HEK293 (cell line): ENCODE measurements around the gene METAP1D.

Experiments
- GLI2 ChIP-seq: fragments of 450-650 bp; formaldehyde crosslinking; IDR thresholded peaks from 2 replicates; pipeline ENCODE4; 2017; ENCODE audit warnings: missing biosample characterization, missing genetic modification characterization, low read depth, borderline replicate concordance
- HOXA7 ChIP-seq: sonication (generic); formaldehyde crosslinking; IDR thresholded peaks from 2 replicates; pipeline ENCODE4 v1.8.1; 2022; ENCODE audit warnings: missing genetic modification reagents, borderline replicate concordance
- IKZF3 ChIP-seq: fragments of 450-650 bp; IDR thresholded peaks from 2 replicates; pipeline ENCODE4 v1.5.0; 2018; ENCODE audit warnings: missing biosample characterization, mild to moderate bottlenecking, missing genetic modification characterization, moderate library complexity
- SALL2 ChIP-seq: fragments of 450-650 bp; formaldehyde crosslinking; IDR thresholded peaks from 2 replicates; pipeline ENCODE4 v1.5.0; 2017; ENCODE audit warnings: missing biosample characterization, mild to moderate bottlenecking, missing genetic modification characterization, borderline replicate concordance
- YY1 ChIP-seq: fragments of 450-650 bp; formaldehyde crosslinking; IDR thresholded peaks from 2 replicates; pipeline ENCODE4 v1.5.1; 2018; ENCODE audit warnings: missing biosample characterization, missing genetic modification characterization
- ZBTB8A ChIP-seq: fragments of 450-650 bp; formaldehyde crosslinking; IDR thresholded peaks from 2 replicates; pipeline ENCODE4 v1.5.1; 2016; ENCODE audit warnings: missing biosample characterization, missing genetic modification characterization
- ZNF10 ChIP-seq: fragments of 450-650 bp; formaldehyde crosslinking; IDR thresholded peaks from 2 replicates; pipeline ENCODE4 v1.5.1; 2017; ENCODE audit warnings: missing biosample characterization, missing genetic modification characterization
- ZNF184 ChIP-seq: fragments of 450-650 bp; IDR thresholded peaks from 2 replicates; pipeline ENCODE4 v1.5.1; 2018; ENCODE audit warnings: missing biosample characterization, mild to moderate bottlenecking, missing genetic modification characterization
- ZNF223 ChIP-seq: fragments of 450-650 bp; formaldehyde crosslinking; IDR thresholded peaks from 2 replicates; pipeline ENCODE4 v1.5.1; 2016; ENCODE audit warnings: missing biosample characterization, missing genetic modification characterization
- ZNF394 ChIP-seq: fragments of 450-650 bp; formaldehyde crosslinking; IDR thresholded peaks from 2 replicates; pipeline ENCODE4 v1.5.1; 2016; ENCODE audit warnings: missing biosample characterization, missing genetic modification characterization, mild to moderate bottlenecking, moderate library complexity, borderline replicate concordance
- ZNF658 ChIP-seq: fragments of 450-650 bp; formaldehyde crosslinking; IDR thresholded peaks from 2 replicates; pipeline ENCODE4; 2016; ENCODE audit warnings: missing biosample characterization, missing genetic modification characterization
- ZNF670 ChIP-seq: fragments of 450-650 bp; formaldehyde crosslinking; IDR thresholded peaks from 2 replicates; pipeline ENCODE4 v1.5.1; 2016; ENCODE audit warnings: missing biosample characterization, missing genetic modification characterization, low read depth
- TF ChIP-seq, protein P1 (sequence below): fragments of 450-650 bp; formaldehyde crosslinking; IDR thresholded peaks from 2 replicates; pipeline ENCODE4 v1.5.1; 2016; ENCODE audit warnings: missing biosample characterization, missing genetic modification characterization, low read depth
- TF ChIP-seq, protein P2 (sequence below): fragments of 450-650 bp; formaldehyde crosslinking; IDR thresholded peaks from 2 replicates; pipeline ENCODE4 v1.5.1; 2016; ENCODE audit warnings: missing biosample characterization, missing genetic modification characterization
- TF ChIP-seq, protein P3 (sequence below): fragments of 450-650 bp; formaldehyde crosslinking; IDR thresholded peaks from 2 replicates; pipeline ENCODE4 v1.5.1; 2016; ENCODE audit warnings: missing biosample characterization, missing genetic modification characterization
- TF ChIP-seq, protein P4 (sequence below): fragments of 450-650 bp; formaldehyde crosslinking; IDR thresholded peaks from 2 replicates; pipeline ENCODE4 v1.5.0; 2017; ENCODE audit warnings: missing biosample characterization, missing genetic modification characterization, borderline replicate concordance
- TF ChIP-seq, protein P5 (sequence below): fragments of 450-650 bp; formaldehyde crosslinking; IDR thresholded peaks from 2 replicates; pipeline ENCODE4 v1.5.1; 2016; ENCODE audit warnings: missing biosample characterization, missing genetic modification characterization
- TF ChIP-seq, protein P6 (sequence below): fragments of 450-650 bp; formaldehyde crosslinking; IDR thresholded peaks from 2 replicates; pipeline ENCODE4 v1.5.1; 2016; ENCODE audit warnings: missing biosample characterization, missing genetic modification characterization
- TF ChIP-seq, protein P7 (sequence below): fragments of 450-650 bp; formaldehyde crosslinking; IDR thresholded peaks from 2 replicates; pipeline ENCODE4 v1.5.1; 2016; ENCODE audit warnings: missing biosample characterization, missing genetic modification characterization
- TF ChIP-seq, protein P8 (sequence below): fragments of 450-650 bp; formaldehyde crosslinking; conservative IDR thresholded peaks from 2 replicates; pipeline ENCODE4 v1.5.1; 2016; ENCODE audit warnings: low read depth, missing biosample characterization, missing genetic modification characterization

The METAP1D gene

DNA sequence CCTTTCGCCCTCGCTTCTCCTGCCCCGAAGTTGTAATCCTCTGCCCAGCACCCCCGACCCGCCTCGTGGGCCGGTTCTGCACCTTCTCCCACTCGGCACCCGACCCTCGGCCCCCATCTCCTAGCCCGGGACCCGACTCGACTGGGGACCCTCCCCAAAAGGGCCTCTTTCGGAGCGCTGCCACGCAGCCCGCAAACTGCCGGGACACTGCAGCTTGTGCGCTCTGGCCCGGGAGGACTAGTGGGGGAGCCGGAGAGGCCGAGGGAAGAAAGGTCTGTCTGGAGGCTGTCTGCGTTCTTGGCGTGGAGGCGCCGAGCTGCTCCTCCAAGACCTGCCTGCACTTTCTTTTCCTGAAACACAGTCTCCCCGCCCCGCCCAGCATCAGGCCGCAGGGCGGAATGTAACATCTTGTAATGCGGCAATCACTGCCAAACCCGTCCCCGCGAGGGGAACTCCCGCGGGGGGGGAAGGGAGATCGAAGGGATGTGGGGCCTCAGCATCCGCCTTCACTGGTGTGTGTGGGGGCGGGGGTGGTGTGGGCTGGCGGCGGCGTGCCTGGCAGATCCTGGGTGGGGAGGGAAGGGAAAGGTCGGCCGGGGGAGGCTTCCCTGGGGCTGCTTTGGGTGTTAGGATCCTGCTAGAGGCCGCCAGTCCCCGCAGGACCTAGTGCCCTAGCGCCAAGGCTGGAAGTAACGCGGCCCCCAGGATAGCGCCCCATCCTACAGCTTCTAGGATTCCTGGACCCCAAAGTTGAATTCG is 95.6 kb downstream of the METAP1D start (continued):
- TF ChIP-seq, protein P1, sequence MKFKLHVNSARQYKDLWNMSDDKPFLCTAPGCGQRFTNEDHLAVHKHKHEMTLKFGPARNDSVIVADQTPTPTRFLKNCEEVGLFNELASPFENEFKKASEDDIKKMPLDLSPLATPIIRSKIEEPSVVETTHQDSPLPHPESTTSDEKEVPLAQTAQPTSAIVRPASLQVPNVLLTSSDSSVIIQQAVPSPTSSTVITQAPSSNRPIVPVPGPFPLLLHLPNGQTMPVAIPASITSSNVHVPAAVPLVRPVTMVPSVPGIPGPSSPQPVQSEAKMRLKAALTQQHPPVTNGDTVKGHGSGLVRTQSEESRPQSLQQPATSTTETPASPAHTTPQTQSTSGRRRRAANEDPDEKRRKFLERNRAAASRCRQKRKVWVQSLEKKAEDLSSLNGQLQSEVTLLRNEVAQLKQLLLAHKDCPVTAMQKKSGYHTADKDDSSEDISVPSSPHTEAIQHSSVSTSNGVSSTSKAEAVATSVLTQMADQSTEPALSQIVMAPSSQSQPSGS (tag by site-specific recombination): no peak
- TF ChIP-seq, protein P2, sequence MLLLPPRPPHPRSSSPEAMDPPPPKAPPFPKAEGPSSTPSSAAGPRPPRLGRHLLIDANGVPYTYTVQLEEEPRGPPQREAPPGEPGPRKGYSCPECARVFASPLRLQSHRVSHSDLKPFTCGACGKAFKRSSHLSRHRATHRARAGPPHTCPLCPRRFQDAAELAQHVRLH (tag by site-specific recombination): no peak
- no peak for TF ChIP-seq HOXA7 (CRISPR knock-in tag)
- peak; percentile 66; the same call in 1 of the 2 replicates for TF ChIP-seq ZNF394
- TF ChIP-seq, protein P3, sequence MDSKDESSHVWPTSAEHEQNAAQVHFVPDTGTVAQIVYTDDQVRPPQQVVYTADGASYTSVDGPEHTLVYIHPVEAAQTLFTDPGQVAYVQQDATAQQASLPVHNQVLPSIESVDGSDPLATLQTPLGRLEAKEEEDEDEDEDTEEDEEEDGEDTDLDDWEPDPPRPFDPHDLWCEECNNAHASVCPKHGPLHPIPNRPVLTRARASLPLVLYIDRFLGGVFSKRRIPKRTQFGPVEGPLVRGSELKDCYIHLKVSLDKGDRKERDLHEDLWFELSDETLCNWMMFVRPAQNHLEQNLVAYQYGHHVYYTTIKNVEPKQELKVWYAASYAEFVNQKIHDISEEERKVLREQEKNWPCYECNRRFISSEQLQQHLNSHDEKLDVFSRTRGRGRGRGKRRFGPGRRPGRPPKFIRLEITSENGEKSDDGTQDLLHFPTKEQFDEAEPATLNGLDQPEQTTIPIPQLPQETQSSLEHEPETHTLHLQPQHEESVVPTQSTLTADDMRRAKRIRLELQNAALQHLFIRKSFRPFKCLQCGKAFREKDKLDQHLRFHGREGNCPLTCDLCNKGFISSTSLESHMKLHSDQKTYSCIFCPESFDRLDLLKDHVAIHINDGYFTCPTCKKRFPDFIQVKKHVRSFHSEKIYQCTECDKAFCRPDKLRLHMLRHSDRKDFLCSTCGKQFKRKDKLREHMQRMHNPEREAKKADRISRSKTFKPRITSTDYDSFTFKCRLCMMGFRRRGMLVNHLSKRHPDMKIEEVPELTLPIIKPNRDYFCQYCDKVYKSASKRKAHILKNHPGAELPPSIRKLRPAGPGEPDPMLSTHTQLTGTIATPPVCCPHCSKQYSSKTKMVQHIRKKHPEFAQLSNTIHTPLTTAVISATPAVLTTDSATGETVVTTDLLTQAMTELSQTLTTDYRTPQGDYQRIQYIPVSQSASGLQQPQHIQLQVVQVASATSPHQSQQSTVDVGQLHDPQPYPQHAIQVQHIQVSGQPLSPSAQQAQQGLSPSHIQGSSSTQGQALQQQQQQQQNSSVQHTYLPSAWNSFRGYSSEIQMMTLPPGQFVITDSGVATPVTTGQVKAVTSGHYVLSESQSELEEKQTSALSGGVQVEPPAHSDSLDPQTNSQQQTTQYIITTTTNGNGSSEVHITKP (tag by site-specific recombination): 0 out of 2 replicates have a peak, but pooled peaks have one; percentile 6
- no peak for TF ChIP-seq YY1 (tag by site-specific recombination)
- TF ChIP-seq, protein P4, sequence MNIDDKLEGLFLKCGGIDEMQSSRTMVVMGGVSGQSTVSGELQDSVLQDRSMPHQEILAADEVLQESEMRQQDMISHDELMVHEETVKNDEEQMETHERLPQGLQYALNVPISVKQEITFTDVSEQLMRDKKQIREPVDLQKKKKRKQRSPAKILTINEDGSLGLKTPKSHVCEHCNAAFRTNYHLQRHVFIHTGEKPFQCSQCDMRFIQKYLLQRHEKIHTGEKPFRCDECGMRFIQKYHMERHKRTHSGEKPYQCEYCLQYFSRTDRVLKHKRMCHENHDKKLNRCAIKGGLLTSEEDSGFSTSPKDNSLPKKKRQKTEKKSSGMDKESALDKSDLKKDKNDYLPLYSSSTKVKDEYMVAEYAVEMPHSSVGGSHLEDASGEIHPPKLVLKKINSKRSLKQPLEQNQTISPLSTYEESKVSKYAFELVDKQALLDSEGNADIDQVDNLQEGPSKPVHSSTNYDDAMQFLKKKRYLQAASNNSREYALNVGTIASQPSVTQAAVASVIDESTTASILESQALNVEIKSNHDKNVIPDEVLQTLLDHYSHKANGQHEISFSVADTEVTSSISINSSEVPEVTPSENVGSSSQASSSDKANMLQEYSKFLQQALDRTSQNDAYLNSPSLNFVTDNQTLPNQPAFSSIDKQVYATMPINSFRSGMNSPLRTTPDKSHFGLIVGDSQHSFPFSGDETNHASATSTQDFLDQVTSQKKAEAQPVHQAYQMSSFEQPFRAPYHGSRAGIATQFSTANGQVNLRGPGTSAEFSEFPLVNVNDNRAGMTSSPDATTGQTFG (tag by site-specific recombination): no peak
- no peak for TF ChIP-seq GLI2
- TF ChIP-seq, protein P5, sequence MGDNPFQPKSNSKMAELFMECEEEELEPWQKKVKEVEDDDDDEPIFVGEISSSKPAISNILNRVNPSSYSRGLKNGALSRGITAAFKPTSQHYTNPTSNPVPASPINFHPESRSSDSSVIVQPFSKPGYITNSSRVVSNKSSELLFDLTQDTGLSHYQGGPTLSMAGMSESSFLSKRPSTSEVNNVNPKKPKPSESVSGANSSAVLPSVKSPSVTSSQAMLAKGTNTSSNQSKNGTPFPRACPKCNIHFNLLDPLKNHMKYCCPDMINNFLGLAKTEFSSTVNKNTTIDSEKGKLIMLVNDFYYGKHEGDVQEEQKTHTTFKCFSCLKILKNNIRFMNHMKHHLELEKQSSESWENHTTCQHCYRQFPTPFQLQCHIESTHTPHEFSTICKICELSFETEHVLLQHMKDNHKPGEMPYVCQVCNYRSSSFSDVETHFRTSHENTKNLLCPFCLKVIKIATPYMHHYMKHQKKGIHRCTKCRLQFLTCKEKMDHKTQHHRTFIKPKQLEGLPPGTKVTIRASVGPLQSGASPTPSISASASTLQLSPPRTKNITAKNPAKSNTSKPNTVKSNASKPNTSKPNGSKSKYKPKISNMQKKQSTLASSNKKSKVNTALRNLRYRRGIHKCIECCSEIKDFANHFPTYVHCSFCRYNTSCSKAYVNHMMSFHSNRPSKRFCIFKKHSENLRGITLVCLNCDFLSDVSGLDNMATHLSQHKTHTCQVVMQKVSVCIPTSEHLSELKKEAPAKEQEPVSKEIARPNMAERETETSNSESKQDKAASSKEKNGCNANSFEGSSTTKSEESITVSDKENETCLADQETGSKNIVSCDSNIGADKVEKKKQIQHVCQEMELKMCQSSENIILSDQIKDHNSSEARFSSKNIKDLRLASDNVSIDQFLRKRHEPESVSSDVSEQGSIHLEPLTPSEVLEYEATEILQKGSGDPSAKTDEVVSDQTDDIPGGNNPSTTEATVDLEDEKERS (tag by site-specific recombination): no peak
- TF ChIP-seq, protein P6, sequence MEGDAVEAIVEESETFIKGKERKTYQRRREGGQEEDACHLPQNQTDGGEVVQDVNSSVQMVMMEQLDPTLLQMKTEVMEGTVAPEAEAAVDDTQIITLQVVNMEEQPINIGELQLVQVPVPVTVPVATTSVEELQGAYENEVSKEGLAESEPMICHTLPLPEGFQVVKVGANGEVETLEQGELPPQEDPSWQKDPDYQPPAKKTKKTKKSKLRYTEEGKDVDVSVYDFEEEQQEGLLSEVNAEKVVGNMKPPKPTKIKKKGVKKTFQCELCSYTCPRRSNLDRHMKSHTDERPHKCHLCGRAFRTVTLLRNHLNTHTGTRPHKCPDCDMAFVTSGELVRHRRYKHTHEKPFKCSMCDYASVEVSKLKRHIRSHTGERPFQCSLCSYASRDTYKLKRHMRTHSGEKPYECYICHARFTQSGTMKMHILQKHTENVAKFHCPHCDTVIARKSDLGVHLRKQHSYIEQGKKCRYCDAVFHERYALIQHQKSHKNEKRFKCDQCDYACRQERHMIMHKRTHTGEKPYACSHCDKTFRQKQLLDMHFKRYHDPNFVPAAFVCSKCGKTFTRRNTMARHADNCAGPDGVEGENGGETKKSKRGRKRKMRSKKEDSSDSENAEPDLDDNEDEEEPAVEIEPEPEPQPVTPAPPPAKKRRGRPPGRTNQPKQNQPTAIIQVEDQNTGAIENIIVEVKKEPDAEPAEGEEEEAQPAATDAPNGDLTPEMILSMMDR (tag by site-specific recombination): peak; percentile 9; the same call in 1 of the 2 replicates
- TF ChIP-seq ZNF223 (tag by site-specific recombination): 0 out of 2 replicates have a peak, but pooled peaks have one; percentile 75
- peak; percentile 54 for TF ChIP-seq IKZF3 (tag by site-specific recombination)
- no peak for TF ChIP-seq ZNF658 (tag by site-specific recombination)
- TF ChIP-seq, protein P7, sequence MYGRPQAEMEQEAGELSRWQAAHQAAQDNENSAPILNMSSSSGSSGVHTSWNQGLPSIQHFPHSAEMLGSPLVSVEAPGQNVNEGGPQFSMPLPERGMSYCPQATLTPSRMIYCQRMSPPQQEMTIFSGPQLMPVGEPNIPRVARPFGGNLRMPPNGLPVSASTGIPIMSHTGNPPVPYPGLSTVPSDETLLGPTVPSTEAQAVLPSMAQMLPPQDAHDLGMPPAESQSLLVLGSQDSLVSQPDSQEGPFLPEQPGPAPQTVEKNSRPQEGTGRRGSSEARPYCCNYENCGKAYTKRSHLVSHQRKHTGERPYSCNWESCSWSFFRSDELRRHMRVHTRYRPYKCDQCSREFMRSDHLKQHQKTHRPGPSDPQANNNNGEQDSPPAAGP: peak; percentile 70; the same call in 1 of the 2 replicates
- TF ChIP-seq ZNF10 (tag by site-specific recombination): no peak
- TF ChIP-seq SALL2 (tag by site-specific recombination): no peak
- TF ChIP-seq, protein P8, sequence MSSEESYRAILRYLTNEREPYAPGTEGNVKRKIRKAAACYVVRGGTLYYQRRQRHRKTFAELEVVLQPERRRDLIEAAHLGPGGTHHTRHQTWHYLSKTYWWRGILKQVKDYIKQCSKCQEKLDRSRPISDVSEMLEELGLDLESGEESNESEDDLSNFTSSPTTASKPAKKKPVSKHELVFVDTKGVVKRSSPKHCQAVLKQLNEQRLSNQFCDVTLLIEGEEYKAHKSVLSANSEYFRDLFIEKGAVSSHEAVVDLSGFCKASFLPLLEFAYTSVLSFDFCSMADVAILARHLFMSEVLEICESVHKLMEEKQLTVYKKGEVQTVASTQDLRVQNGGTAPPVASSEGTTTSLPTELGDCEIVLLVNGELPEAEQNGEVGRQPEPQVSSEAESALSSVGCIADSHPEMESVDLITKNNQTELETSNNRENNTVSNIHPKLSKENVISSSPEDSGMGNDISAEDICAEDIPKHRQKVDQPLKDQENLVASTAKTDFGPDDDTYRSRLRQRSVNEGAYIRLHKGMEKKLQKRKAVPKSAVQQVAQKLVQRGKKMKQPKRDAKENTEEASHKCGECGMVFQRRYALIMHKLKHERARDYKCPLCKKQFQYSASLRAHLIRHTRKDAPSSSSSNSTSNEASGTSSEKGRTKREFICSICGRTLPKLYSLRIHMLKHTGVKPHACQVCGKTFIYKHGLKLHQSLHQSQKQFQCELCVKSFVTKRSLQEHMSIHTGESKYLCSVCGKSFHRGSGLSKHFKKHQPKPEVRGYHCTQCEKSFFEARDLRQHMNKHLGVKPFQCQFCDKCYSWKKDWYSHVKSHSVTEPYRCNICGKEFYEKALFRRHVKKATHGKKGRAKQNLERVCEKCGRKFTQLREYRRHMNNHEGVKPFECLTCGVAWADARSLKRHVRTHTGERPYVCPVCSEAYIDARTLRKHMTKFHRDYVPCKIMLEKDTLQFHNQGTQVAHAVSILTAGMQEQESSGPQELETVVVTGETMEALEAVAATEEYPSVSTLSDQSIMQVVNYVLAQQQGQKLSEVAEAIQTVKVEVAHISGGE (tag by site-specific recombination): peak; percentile 18; the same call in 1 of the 2 replicates
- no peak for TF ChIP-seq ZNF184 (tag by site-specific recombination)
- TF ChIP-seq ZNF670: no peak
- TF ChIP-seq ZBTB8A: peak; percentile 69
